HG03159 (cell line): Measurements from ENCODE around the gene XPNPEP1.

Experiments
- ATAC-seq: cut with Tn5 transposase; IDR thresholded peaks from one replicate; pipeline ENCODE4 v1.9.1; 2021; ENCODE audit warnings: mild to moderate bottlenecking, moderate library complexity; ENCODE audit not compliant: unreplicated experiment

Gene XPNPEP1

DNA sequence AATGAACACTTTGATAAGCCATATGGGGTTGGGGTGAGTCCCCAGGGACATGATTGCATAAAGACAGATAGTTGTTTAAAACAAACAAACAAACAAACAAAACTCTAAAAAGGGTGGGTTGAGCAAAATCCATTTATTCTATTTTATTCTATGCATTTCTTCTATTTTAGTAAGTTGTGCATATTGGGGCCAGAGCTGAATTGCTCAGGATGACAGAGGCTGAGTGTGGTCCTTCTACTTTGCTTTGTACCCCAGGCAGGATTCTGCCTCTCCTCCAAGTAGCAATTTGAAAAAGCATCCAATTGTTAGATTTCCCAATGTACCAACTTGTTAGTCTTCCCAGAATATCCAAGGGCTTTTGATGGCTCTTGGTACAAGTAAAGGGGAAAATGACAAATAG, 29.2 kb upstream of the XPNPEP1 start:
- no peak for ATAC-seq

- ATAC-seq, result no peak
These were observed 24.0 kb upstream of the XPNPEP1 start for GRCh38 chr10:109947111-109947920.

- no peak for ATAC-seq
These were observed 23.4 kb upstream of the XPNPEP1 start for GRCh38 chr10:109946680-109947079.

DNA sequence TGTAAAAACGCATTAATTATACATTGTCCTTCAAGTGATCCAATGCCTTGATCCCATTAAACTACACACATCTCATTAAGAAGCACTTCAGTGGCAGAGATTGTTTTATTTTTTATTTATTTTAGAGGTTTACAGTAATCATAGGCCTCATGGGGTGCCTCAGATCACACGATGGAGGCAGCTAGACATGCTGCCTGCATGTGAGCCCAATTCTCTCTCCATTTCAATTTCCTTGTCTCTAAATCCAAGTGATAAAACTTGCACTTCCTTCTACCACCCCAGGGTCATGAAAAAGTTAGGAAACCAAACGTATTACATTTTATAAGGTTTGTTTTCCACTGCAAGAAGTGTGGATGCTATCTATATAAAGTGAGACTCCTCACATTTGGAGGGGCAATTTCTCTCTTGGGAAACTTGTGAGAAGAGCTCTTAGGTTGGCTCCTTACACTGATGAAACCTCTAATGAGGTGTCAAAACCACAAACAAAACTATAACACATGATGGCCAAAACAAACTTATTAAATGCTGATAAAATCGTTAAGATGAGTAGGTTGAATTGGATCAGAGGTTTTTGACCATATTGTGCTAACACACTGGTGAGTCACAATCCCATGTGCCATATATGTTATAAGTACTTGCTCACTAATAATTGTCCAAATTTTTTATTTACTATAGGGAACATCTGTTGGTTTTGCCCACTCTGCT, 22.3 kb upstream of the XPNPEP1 start:
- ATAC-seq, result no peak

- ATAC-seq, result no peak
These were observed 21.3 kb upstream of the XPNPEP1 start for GRCh38 chr10:109944613-109945012.

DNA sequence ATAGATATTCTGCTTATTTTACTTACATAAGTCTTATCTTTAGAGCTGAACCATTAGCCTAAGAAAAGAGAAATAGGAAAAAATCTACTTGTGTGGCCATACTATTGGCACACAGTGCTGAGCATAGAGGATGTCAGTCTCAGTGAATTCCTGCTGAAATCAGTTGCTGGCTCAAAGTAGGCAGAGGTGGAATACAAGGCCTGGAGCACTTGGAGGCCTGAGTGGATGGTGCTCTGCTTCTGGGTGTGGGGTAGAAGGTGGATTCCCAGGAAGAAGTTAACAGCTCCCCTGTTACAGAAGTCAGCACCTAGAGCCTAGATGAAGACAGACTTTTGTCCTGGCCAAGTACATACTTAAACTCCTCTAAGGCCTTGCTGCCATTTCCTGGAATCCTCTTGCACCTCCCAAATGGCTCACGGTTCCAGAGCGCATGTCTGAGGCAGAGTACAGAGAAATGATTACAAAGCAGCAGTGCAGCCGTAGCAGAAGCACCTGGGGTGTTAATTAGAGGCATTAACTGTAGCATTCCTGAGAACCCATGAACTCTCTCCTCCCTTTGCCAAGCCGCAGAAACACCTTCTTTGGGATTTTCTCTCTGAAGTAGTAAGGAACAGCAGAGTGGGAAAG, 18.0 kb upstream of the XPNPEP1 start:
- no peak for ATAC-seq

- ATAC-seq, result no peak
These were observed 17.2 kb upstream of the XPNPEP1 start for GRCh38 chr10:109940553-109940952.

GRCh38 chr10:109940117-109940516, 16.8 kb upstream of the XPNPEP1 start:
- ATAC-seq, result no peak

GRCh38 chr10:109939315-109939961, 16.1 kb upstream of the XPNPEP1 start:
- no peak for ATAC-seq

DNA sequence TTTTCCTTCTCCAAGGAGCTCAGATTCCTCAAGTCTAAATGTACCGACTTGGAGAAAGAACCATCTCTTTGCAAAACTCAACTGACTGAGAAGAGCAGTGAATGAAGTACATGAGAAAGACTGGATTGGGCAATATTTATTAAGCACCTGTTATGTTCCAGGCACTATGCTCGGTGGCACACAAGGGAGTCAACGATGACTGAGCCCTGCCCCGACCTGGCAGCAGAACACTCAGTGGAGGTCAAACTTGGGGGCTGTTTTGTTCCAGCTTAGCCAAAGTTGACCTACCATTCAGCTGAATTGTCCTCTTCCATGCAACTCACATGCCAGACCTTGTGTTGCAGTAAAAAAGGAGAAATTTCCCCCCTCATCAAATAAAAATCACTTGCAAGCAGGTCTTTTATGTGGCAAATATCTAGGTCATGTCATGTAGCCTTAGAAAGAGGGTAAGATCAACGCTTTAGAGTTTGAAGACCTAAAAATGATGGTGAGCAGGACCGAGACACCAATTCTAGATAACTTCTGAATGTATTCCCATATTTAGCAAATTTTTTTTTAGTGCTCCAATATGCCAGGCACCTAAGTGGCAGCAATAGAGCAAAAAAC, 14.3 kb upstream of the XPNPEP1 start:
- ATAC-seq, result no peak

- no peak for ATAC-seq
These were observed 11.9 kb upstream of the XPNPEP1 start for GRCh38 chr10:109934958-109935793.

GRCh38 chr10:109933984-109934565, 10.8 kb upstream of the XPNPEP1 start:
- no peak for ATAC-seq

DNA sequence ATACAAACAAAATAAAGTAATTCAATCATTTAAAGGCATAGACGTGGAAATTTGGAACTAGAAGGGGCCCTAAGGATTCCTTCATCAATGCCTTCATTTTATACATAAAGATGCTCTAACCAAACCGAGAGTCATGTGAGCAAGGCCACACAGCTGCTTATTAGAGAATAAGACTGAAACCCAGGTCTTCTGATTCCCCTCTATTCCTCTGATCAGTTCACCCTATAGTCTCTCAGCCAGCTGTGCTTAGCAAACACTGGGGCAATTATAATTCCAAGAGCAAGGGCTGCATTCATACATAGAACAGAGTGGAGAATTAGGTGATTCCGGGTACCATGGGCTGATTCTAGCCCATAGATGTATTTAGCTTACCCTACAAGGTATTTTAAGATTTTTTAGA, 9.7 kb upstream of the XPNPEP1 start:
- ATAC-seq, result no peak

DNA sequence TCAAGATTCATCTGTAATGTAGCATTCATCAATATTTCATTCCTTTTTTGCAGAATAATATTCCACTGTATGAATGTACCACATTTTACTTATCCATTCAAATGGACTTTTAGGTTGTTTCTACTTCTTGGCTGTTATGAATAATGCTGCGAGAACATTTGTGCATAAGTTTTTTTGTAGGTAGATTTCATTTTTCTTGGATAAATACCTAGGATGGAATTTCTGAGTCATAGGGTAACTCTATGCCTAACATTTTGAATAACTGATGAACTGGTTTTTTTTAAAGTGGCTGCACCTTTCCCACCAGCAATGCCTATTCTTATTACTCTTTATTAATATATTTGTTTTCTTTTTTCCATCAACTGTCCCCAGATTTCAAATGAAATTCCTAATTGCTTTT, 9.1 kb upstream of the XPNPEP1 start:
- no peak for ATAC-seq

DNA sequence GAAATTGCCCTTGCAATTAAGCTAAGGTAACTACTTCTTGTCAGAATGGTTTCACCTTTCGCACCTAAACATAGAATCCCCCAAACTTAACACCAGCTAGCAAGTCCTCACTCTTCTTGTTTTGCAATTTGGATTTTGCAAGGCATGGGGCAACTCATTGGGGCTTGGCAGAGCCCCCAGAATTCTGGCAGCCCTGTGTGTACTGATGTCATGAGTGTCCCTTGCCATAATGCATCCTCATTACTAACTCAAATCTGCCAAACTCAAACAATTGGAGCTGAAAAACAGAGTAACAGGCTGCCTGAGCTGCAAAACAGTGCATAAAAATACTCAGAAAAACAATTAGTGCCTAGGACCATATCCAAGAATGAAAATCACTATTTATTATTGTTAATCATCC, 7.9 kb upstream of the XPNPEP1 start:
- ATAC-seq, result no peak

DNA sequence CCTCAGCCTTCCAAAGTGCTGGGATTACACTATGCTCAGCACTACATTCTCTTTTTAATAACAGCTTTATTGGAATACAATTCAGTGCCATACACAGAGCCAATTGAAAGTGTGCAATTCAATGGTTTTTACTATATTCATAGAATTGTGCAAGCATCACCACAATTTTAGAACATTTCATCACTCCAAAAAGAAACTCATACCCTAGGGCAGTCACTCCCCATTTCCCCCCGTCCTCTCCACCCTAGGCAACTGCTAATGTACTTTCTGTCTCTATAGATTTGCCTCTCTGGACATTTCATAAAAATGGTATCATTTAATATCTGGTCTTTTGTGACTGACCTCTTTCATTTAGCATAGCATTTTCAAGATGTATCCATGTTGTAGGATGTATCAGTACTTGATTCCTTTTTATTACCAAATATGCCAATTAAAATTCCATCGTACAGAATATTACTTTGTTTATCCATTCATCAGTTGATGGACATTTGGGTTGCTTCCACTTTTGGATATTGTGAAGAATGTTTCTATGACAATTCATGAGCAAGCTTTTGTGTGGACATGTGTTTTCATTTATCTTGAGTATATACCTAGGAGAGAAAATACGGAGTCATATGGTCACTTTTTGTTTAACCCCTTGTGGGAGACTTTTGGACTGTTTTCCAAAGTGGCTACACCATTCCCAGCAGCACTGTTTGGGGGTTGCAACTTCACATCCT, 6.3 kb upstream of the XPNPEP1 start:
- no peak for ATAC-seq

DNA sequence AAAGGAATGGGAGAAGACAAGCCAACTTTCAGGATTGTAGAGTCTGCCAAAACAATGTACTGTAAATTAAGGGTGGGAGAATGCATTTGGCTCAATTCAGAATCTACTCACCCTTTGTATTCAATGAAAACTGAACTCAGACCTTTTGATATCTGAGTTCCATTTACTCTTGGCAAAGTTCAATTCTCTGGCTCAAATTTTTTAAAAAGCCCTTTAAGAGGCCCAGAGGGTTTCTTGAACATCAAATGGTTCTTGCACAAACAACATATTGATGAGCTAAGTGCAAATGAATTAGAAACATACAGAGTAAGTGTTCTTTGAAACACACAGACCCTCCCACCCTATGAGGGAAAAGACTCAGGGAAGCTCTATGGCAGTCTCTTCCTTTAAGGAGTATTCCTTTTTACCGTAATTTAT, 5.2 kb upstream of the XPNPEP1 start:
- no peak for ATAC-seq

- no peak for ATAC-seq
These were observed 3.5 kb upstream of the XPNPEP1 start for GRCh38 chr10:109926825-109927224.

DNA sequence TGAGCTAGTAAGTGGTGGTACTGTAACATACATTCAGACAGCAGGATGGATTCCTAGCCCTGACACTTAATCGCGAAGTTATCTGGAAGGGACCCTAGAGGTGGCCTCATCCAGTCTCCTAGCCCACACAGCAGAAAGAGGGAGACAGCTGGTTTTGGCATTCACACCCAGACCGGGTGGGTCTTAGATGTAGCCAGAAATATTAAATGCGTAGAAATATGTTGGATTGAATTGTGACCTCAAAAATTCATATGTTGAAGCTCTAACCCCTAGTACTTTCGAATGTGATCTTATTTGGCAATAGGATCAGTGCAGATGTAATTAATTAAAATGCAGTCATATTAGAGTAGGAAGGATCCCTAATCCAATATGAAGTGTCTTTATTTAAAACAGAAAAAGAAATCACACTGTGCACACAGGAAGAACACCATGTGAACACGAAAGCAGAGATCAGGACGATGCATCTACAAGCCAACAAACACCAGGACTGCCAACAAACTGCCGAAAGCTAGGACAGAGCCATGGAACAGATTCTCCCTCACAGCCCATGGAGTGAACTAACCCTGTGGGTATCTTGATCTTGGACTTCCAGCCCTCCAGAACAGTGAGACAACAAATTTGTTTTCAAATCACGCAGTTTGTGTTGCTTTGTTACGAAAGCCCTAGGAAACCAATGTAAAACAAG, 2.9 kb upstream of the XPNPEP1 start:
- no peak for ATAC-seq
